ENCODE measurements around the gene PLXNA4. TPM values are rescaled to one million over a fixed set of nuclear protein-coding genes. Genes with fewer than 3 reads are reported as not detected.

The PLXNA4 gene
- polyA plus RNA-seq, 1 experiment, result 0.22 TPM

DNA sequence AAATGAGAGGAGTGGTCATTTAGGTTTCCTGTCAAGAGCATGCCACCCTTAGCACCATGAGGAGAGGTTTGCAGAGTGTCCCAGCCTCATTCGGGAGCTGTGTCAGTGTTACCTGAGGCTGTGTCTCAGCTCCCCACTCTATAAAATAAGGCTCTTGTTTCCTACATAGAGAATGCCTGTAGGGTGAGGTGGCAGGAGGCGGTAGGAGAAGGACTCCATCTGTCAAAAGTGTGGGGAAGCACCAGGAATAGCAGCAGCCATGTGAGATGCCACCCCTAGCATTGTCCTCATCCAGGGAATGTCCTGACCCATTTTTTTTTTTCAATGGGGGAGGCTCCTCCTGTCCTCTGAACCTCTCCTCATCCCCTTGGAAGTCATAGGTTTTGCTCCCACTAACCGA lies 451.2 kb downstream of the PLXNA4 start:
- TF ChIP-seq, protein P1, sequence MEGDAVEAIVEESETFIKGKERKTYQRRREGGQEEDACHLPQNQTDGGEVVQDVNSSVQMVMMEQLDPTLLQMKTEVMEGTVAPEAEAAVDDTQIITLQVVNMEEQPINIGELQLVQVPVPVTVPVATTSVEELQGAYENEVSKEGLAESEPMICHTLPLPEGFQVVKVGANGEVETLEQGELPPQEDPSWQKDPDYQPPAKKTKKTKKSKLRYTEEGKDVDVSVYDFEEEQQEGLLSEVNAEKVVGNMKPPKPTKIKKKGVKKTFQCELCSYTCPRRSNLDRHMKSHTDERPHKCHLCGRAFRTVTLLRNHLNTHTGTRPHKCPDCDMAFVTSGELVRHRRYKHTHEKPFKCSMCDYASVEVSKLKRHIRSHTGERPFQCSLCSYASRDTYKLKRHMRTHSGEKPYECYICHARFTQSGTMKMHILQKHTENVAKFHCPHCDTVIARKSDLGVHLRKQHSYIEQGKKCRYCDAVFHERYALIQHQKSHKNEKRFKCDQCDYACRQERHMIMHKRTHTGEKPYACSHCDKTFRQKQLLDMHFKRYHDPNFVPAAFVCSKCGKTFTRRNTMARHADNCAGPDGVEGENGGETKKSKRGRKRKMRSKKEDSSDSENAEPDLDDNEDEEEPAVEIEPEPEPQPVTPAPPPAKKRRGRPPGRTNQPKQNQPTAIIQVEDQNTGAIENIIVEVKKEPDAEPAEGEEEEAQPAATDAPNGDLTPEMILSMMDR (IDR thresholded peaks at IDR 0.05; ENCODE audit: insufficient read depth, low read depth, low read length), result no peak
- no peaks in the 10 kb centered on the region for H3K36me3 ChIP-seq (ENCODE audit: control insufficient read depth, insufficient read depth, low read length)
- H3K4me3 ChIP-seq (ENCODE audit: low read depth, low read length), result no peak overlapping the region
- ChIA-PET CTCF (no interaction called here), POLR2A (no interaction called here)
- DNase-seq (ENCODE audit: low read depth), result no peak
- peaks cover 1% of the 10 kb centered on the region; the same call in 1 of the 2 replicates for H3K27me3 ChIP-seq (ENCODE audit: control insufficient read depth, insufficient read depth, low read length)

DNA sequence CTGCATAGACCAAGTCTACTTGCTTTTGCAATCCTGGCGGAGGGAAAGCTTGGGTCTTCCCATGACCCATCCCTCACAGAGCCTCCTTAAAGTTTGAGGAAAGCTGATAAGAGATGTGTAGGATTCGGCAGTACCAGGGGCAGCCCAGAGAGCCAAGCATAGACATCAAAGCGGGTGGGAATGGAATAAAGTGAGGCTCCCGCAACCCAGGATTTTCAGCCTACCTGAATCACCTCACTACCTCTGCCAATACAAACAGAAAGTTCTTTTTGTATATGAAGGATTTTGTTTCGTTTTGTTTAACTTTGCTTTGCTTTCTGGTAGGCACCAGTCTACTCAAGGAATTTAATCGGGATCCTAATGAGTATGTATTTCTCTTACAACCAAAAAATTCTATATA lies 451.7 kb downstream of the PLXNA4 start:
- Histone ChIP-seq H3K36me3 (ENCODE audit: control insufficient read depth, insufficient read depth, low read length) (no peaks in the 10 kb centered on the region), H3K27me3 (ENCODE audit: control insufficient read depth, insufficient read depth, low read length) (peaks cover 1% of the 10 kb centered on the region; the same call in 1 of the 2 replicates), H3K4me3 (ENCODE audit: low read depth, low read length) (no peak overlapping the region)
- no peak for DNase-seq (ENCODE audit: low read depth)
- ChIA-PET POLR2A (no interaction called here), CTCF (no interaction called here)
- TF ChIP-seq, protein P1 (IDR thresholded peaks at IDR 0.05; ENCODE audit: insufficient read depth, low read depth, low read length), result no peak

DNA sequence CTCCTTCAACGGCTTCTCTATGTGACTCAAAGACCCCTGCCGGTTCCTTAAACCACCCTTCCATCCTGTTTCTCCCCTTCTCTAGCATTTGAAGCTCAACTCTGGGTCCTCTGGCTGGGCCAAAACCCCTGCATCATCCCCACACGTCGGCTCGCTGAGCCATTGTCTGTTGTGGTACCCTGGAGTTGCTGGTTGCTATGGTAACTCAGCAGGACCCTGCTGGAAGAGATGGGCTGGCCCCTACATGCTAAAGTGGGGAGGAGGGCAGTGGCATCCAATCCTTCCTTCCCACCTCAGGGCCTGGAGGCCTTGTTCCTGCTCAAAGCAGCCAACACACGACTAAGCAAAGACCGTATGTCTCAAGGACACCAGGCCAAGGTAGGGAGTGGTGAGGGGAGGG lies 452.5 kb downstream of the PLXNA4 start:
- no peak for DNase-seq (ENCODE audit: low read depth)
- CTCF ChIA-PET, result no interaction called here
- POLR2A ChIA-PET, result no interaction called here
- H3K4me3 ChIP-seq (ENCODE audit: low read depth, low read length), result no peak overlapping the region
- peaks cover 1% of the 10 kb centered on the region; the same call in 1 of the 2 replicates for H3K27me3 ChIP-seq (ENCODE audit: control insufficient read depth, insufficient read depth, low read length)
- H3K36me3 ChIP-seq (ENCODE audit: control insufficient read depth, insufficient read depth, low read length), result no peaks in the 10 kb centered on the region
- TF ChIP-seq, protein P1 (IDR thresholded peaks at IDR 0.05; ENCODE audit: insufficient read depth, low read depth, low read length), result no peak

DNA sequence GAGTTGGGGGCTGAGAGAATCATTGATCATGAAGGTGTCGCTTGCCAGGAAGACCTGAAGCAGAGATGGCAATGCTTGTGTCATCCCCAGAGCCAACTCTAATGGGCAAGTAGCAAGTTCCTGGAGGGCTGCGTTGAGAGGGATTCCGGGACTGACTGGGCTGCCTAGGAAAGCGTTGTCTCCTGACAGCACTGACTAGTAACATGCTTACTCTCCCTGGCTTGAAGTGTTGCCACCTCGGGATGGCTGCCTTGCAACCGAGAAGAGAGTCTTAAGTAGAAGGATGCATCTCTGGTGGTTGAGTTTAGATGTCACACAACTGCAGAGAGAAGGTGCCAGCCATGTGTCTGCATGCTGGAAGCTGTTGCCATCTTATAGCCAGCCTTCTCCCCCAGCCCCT lies 453.4 kb downstream of the PLXNA4 start:
- CTCF ChIA-PET, result no interaction called here
- Histone ChIP-seq H3K27me3 (ENCODE audit: control insufficient read depth, insufficient read depth, low read length) (peaks cover 1% of the 10 kb centered on the region; the same call in 1 of the 2 replicates), H3K36me3 (ENCODE audit: control insufficient read depth, insufficient read depth, low read length) (no peaks in the 10 kb centered on the region), H3K4me3 (ENCODE audit: low read depth, low read length) (no peak overlapping the region)
- POLR2A ChIA-PET, result no interaction called here
- no peak for DNase-seq (ENCODE audit: low read depth)
- TF ChIP-seq, protein P1 (IDR thresholded peaks at IDR 0.05; ENCODE audit: insufficient read depth, low read depth, low read length), result no peak

DNA sequence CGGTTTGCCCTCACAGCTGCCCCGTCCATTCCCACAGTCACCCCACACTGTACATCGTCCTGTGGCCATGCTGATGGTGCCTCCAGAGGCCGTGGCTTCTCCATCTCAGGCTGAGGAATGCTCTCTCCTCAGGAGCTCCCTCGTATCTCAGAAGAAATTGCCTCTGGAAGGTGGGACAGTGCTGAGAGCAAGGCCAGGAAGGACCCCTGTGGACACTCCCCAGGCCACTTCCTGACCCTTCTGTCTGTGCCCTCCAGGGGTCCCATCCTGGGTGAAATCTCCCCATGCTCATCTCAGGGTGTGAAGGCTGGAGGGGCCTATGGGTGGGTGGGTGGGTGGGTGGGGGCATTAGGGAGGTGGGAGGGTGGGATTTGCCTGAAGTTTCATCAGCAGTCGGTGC lies 454.3 kb downstream of the PLXNA4 start:
- no peak for DNase-seq (ENCODE audit: low read depth)
- ChIA-PET POLR2A (no interaction called here), CTCF (no interaction called here)
- TF ChIP-seq, protein P1 (IDR thresholded peaks at IDR 0.05; ENCODE audit: insufficient read depth, low read depth, low read length), result no peak
- no peaks in the 10 kb centered on the region for H3K36me3 ChIP-seq (ENCODE audit: control insufficient read depth, insufficient read depth, low read length)
- no peak overlapping the region for H3K4me3 ChIP-seq (ENCODE audit: low read depth, low read length)
- peaks cover 1% of the 10 kb centered on the region; the same call in 1 of the 2 replicates for H3K27me3 ChIP-seq (ENCODE audit: control insufficient read depth, insufficient read depth, low read length)
